NCI-H748 (cell line): ENCODE measurements around the gene SYNE3.

Experiments used
- DNase-seq: peaks from one replicate; lab custom pipeline; 2025; ENCODE audit not compliant: unreplicated experiment; lab: John Stamatoyannopoulos, UW

Gene SYNE3

DNA sequence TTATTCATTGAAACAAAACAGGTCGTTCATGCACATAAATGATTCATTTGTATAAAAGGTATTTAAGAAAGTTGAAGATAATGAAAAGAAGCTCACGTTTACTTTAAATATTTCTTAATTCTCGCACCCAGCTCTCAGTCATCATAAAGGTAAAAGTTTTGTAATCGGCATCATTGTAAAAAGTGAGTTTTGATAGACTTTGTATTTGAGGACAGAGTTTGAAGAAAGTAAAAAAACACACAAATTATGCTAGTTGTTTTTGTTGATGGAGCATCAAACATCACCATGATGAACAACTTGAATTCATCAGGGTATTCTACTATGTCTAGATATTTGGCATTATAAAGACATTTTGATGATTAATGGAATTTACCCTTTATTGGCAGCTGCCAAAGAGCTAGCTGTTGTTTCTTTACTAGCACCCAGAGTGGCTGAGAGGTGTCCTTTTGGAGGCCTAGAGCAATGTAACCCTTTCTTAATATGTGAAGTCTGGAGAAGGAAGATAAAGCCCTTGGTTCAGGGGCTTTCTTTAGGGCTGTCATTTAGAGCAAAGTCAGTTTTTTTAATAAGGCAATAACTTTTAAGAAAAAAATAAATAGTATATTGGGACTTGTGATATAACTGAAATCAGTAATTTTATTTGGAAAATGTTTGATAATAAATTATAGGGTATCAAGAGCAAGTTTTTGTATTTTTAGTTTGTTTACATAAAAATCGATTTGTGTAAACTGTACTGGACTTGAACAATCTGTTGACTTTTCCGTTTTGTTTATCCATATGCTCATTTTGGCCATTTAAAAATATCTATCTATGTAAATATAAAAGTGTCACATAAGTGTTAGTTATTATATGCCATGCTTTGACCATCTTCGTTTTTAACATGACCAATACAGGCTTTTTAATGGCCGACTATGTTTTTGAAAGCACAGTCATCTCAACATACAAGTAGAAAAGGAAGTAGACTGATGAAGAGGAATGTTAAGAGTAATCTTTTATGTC is 25.8 kb upstream of the SYNE3 start:
- no peak for DNase-seq

DNA sequence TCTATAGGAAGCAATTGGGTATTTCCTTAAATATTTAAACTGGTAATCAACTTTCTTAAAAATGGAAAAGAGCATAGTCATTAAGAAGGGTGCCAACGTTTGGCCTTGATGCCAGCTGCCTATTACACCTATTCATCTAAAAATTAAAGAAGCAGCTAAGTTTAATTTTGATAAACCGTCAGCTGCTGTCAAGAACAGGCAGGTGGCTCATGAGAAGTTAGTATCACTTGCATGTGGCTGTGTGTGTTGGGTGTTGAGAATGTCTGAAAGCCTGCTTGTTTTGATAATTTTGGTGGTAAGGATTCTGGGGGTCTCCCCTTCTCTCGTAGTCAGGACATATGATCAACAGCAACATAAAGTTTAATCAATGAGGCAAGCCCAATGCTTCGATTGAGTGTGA is 24.9 kb upstream of the SYNE3 start:
- DNase-seq: no peak

DNA sequence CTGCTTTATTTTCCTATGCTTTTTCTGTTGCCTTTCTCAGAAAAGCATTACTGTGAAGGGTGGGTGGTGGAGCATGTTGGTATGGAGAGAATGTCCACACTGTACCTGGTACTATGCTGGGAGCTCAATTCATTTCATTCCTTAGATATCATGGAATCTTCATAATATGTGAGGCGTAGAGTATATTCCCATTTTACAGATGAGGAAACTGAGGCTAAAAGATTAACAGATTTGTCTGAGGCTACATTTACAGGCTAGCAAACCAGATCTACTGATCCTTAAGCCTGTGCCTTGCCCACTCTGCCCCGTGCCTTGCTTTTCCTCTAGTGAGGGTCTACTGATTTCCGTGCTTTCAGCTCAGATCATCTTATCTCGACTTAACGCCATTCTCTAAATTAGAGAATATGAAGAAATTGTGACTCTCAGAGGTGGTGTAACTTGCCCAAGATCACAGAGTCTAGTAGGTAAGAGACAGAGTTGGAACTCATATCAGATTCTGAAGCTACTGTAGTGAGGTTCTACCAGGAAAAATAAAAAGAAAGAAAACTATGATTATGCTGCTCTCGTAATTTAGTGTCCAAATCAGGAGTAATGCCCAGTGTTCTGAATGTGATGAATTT is 23.9 kb upstream of the SYNE3 start:
- no peak for DNase-seq

GRCh38 chr14:95538801-95539509 is 22.5 kb upstream of the SYNE3 start:
- DNase-seq: no peak

DNA sequence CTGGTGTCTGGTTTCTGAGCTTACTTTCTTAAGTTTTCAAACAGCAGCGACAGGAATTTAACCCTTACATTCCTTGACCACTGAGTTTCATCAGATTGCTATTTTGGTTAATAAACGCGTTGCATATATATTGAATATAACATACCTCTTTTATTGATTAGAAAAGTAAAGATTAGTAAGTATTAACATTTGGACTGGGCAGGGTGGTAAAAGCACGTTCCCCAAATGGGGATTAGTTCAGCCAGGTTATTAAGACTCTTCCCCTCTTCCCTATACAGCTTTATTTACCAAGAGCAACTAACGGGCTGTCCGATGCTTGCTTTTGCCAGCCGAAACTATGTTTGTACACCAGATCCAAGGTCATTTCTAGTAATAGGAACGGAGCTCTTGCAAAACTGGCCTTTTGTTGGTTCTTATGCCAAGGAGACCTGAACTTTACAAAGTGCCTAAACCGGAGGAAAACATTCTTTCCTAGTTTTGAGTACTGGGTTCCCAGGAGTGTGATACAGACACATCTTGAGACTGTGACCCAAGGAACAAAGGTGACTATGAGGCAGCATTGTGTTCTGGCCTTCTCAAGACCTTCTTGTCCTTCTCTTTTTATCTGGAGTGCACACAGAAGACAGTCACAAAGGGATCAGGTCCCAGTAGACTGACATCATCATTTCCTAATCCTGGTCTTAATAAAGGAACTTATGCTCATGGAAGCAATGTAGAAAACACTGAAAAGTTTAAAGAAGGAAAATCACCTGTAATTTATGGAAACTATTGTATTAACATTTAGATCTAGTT is 21.0 kb upstream of the SYNE3 start:
- DNase-seq: no peak

- DNase-seq: no peak
Observed at GRCh38 chr14:95536671-95537070, 20.2 kb upstream of the SYNE3 start.

DNA sequence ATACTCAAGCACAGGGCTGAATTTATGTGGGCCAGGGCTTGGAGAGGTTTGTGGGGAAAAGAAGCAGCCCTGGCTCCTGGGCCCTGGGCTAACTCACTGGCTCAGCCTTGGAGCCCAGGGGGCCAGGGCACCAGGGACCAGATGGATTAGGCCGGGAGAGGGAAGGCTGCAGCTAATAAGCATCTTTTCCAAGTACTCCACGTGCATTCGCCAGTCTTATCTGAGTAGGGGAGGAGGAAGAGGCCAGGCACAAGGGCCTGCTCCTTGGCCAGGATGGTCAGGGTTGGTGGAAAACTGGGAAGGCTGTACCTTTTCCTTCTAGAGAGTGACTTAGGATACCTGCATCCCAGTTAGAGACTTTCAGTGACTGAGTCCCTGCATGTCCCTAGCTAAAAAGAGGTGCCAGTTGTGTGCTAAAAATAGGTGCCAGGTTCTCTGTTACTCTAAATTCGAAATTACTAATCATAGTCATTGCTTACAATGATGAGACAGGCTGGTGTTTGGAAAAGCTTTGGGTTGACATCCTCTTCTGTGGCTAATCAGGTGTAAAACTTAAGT is 19.7 kb upstream of the SYNE3 start:
- DNase-seq: no peak

GRCh38 chr14:95535226-95536021 is 19.0 kb upstream of the SYNE3 start:
- DNase-seq: peak; percentile 50

- DNase-seq: peak; percentile 100
Observed at GRCh38 chr14:95534299-95535225, 18.1 kb upstream of the SYNE3 start, which contains the start of gene GLRX5. GLRX5 (plus strand) TSS chr14:95535050; CDS start chr14:95535090, 40 bp downstream.

DNA sequence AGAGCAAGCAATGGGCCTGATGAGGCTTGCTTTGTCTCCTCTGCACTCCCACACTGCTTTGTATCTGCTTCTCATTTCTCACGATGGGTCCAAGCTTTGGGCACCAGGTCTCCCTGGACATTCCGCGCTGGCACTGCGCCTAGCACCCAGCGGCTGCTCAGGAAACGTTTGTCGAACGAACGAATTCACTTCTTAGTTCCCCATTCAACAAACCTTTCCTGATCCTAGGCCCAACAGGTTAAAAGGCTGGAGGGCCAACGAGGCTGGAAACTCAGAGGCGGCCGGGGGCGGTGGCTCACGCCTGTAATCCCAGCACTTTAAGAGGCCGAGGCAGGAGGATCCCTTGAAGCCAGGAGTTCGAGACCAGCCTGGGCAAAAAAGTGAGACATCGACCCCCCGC is 17.4 kb upstream of the SYNE3 start:
- no peak for DNase-seq

DNA sequence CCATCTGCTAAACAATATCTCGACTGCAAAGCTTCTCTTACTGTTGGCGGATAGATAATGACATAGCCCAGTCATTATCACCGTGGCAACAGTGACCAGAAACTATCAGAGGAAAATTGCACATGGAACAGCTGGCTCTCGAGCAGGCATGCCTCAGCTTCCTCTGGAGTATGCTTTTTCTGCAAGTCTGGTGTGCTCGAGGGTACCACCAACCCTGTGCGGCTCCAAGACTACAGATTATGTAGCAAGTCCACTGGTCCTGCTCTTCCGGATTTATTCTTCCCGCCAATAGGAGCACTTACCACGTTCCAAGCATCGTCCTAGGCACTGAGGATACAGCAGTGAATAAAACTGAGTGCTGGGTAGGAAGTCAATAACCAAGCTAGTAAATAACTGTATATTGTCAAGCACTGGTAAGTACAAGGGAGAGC is 17.0 kb upstream of the SYNE3 start:
- peak; percentile 93 for DNase-seq

- DNase-seq: no peak
Observed at GRCh38 chr14:95531969-95532368, 15.5 kb upstream of the SYNE3 start.

- DNase-seq: no peak
Observed at GRCh38 chr14:95531473-95531872, 15.0 kb upstream of the SYNE3 start.

GRCh38 chr14:95530473-95531276 is 14.2 kb upstream of the SYNE3 start:
- DNase-seq: no peak

- no peak for DNase-seq
Observed at GRCh38 chr14:95529216-95529615, 12.8 kb upstream of the SYNE3 start.

DNA sequence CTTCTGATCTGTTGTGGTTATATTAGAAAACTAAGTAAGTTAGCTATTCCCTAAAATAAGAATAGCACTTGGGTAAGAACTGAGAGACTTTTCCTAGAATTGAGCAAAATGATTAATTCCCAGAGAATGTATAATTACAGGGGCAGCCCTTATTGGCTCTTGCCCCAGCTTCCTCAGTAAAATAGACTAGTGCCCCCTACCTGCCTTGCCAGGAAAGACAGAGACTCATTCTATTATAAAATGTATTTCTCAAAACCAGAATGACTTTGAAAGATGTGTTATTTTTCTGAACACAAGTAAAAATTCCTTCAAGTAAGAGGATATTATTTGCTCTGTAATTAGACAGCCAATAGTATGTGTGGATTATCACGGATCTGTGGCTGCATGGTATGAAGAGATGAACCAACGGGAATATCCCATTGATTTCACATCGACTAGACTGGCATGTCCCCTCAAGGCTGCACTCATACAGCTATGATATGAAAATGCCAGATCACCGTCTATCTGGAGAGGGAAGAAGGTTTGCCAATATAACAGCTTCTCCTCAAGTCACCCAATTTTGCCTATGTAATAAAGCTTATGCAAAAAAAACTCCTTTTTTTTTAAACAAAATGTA is 11.0 kb upstream of the SYNE3 start:
- DNase-seq: peak; percentile 44
